Measurements from ENCODE around the gene RBM28.

The RBM28 gene

GRCh38 chr7:128259131-128260061 is 84.3 kb downstream of the RBM28 start:
- DNase-seq, result no peak

- DNase-seq, result no peak
Observed at GRCh38 chr7:128257458-128257857, 86.2 kb downstream of the RBM28 start.

- no peak for DNase-seq
Observed at GRCh38 chr7:128255271-128255670, 88.4 kb downstream of the RBM28 start.

GRCh38 chr7:128254470-128254869 is 89.2 kb downstream of the RBM28 start:
- no peak for DNase-seq

GRCh38 chr7:128253701-128254100 is 90.0 kb downstream of the RBM28 start:
- DNase-seq, result no peak

GRCh38 chr7:128251337-128251736 is 92.4 kb downstream of the RBM28 start:
- no peak for DNase-seq
